Neural cell (in vitro differentiated cells): Measurements from ENCODE around the gene IFNA8. TPM values are rescaled to one million over a fixed set of nuclear protein-coding genes. Genes with fewer than 3 reads are reported as not detected.

Source experiments
- H2AFZ ChIP-seq: fragments of 200-600, 300-800 bp; sonication (generic), shearing (Covaris generic); 2 replicates; pipeline ENCODE4 v1.6.0; 2014; ENCODE audit warnings: low read depth, mild to moderate bottlenecking, antibody characterized with exemption, low read length, moderate library complexity
- H3F3A ChIP-seq: fragments of 200-600 bp; shearing (Covaris generic); 2 replicates; pipeline ENCODE4 v1.6.1; 2016; ENCODE audit warnings: mild to moderate bottlenecking, moderate library complexity, mixed read lengths, antibody characterized with exemption, low read length; ENCODE audit not compliant: insufficient read depth, poor library complexity, severe bottlenecking
- H3K27ac ChIP-seq: fragments of 200-600, 300-800 bp; sonication (generic), shearing (Covaris generic); 2 replicates; pipeline ENCODE4 v1.5.1; 2014; ENCODE audit warnings: mild to moderate bottlenecking, low read length, moderate library complexity
- H3K27me3 ChIP-seq: fragments of 300-800, 200-600 bp; sonication (generic), shearing (Covaris generic); 2 replicates; pipeline ENCODE4 v1.6.0; 2014; ENCODE audit warnings: mild to moderate bottlenecking, low read depth, low read length, moderate library complexity; ENCODE audit not compliant: insufficient read depth
- H3K36me3 ChIP-seq: fragments of 300-800, 200-600 bp; sonication (generic), shearing (Covaris generic); 2 replicates; pipeline ENCODE4 v1.5.1; 2014; ENCODE audit warnings: mild to moderate bottlenecking, antibody characterized with exemption, low read length, moderate library complexity; ENCODE audit not compliant: insufficient read depth
- H3K4me2 ChIP-seq: fragments of 300-800, 200-600 bp; sonication (generic), shearing (Covaris generic); 2 replicates; pipeline ENCODE4 v1.6.0; 2014; ENCODE audit warnings: mild to moderate bottlenecking, low read length
- H3K4me3 ChIP-seq: fragments of 300-800, 200-600 bp; sonication (generic), shearing (Covaris generic); 2 replicates; pipeline ENCODE4 v1.5.1; 2014; ENCODE audit warnings: mild to moderate bottlenecking, low read length, moderate library complexity
- H3K79me2 ChIP-seq: fragments of 200-600 bp; shearing (Covaris generic); replicated peaks from 2 replicates; pipeline ENCODE4 v1.6.0; 2014; ENCODE audit warnings: mild to moderate bottlenecking, low read length, moderate library complexity; ENCODE audit not compliant: insufficient read depth
- H3K9ac ChIP-seq: fragments of 300-800, 200-600 bp; sonication (generic), shearing (Covaris generic); 2 replicates; pipeline ENCODE4 v1.6.1; 2016; ENCODE audit warnings: mild to moderate bottlenecking, low read length, mixed read lengths
- H3K9me2 ChIP-seq: fragments of 200-600 bp; shearing (Covaris generic); 2 replicates; pipeline ENCODE4 v1.6.1; 2016; ENCODE audit warnings: mild to moderate bottlenecking, low read length, mixed read lengths; ENCODE audit not compliant: insufficient read depth
- H3K9me3 ChIP-seq: fragments of 200-600, 300-800 bp; sonication (generic), shearing (Covaris generic); 2 replicates; pipeline ENCODE4 v1.6.1; 2016; ENCODE audit warnings: mild to moderate bottlenecking, mixed run types, low read length, moderate library complexity, mixed read lengths
- H4K20me1 ChIP-seq: fragments of 200-600 bp; shearing (Covaris generic); 2 replicates; pipeline ENCODE4 v1.6.1; 2016; ENCODE audit warnings: mild to moderate bottlenecking, mixed run types; ENCODE audit not compliant: insufficient read depth
- CTCF ChIP-seq: fragments of 450-650 bp; IDR thresholded peaks from 2 replicates; pipeline ENCODE4 v1.5.1; 2014; ENCODE audit warnings: antibody characterized with exemption, mild to moderate bottlenecking, moderate library complexity; ENCODE audit not compliant: poor library complexity, severe bottlenecking
- EP300 ChIP-seq: fragments of 450-650 bp; conservative IDR thresholded peaks from 2 replicates; pipeline ENCODE4 v1.6.1; 2014; ENCODE audit warnings: antibody characterized with exemption, mild to moderate bottlenecking, moderate library complexity; ENCODE audit not compliant: poor library complexity, severe bottlenecking
- EZH2 ChIP-seq: fragments of 200-600, 300-800 bp; shearing (Covaris generic), sonication (generic); IDR thresholded peaks from 2 replicates; pipeline ENCODE4 v1.6.1; 2014; ENCODE audit warnings: antibody characterized with exemption, low read length, borderline replicate concordance, mild to moderate bottlenecking; ENCODE audit not compliant: insufficient read depth, poor library complexity, severe bottlenecking
- MXI1 ChIP-seq: fragments of 450-650 bp; conservative IDR thresholded peaks from 2 replicates; pipeline ENCODE4 v1.6.1; 2014; ENCODE audit warnings: antibody characterized with exemption, mild to moderate bottlenecking; ENCODE audit not compliant: poor library complexity, severe bottlenecking
- POLR2AphosphoS5 ChIP-seq: IDR thresholded peaks from 2 replicates; pipeline ENCODE4 v1.6.1; 2012
- RAD21 ChIP-seq: fragments of 450-650 bp; conservative IDR thresholded peaks from 2 replicates; pipeline ENCODE4 v1.6.1; 2014; ENCODE audit warnings: antibody characterized with exemption, mild to moderate bottlenecking, moderate library complexity
- REST ChIP-seq: IDR thresholded peaks from 2 replicates; pipeline ENCODE4 v1.6.1; 2012; ENCODE audit warnings: borderline replicate concordance
- SMC3 ChIP-seq: fragments of 450-650 bp; conservative IDR thresholded peaks from 2 replicates; pipeline ENCODE4 v1.6.1; 2014; ENCODE audit warnings: antibody characterized with exemption, mild to moderate bottlenecking, moderate library complexity; ENCODE audit not compliant: poor library complexity
- TAF1 ChIP-seq: IDR thresholded peaks from 2 replicates; pipeline ENCODE4 v1.6.1; 2012; ENCODE audit warnings: low read depth
- polyA plus RNA-seq: library from polyadenylated mRNA; depleted of rRNA; stranded (reverse); fragments of >200 nt; gene quantifications from 2 replicates; pipeline ENCODE4 v1.2.3, GENCODE V29; 2014

The IFNA8 gene
- polyA plus RNA-seq, 1 donor from 2014 or later, result not detected

- H3K4me3 ChIP-seq, result no peak overlapping the region
- H3K9ac ChIP-seq, result no peak overlapping the region
- TF ChIP-seq SMC3 (no peak), CTCF (no peak), TAF1 (no peak), MXI1 (no peak), POLR2AphosphoS5 (no peak), REST (no peak), EP300 (no peak)
- H4K20me1 ChIP-seq, result no peaks in the 10 kb centered on the region
- no peak overlapping the region for H2AFZ ChIP-seq
- no peaks in the 10 kb centered on the region for H3F3A ChIP-seq
- H3K4me2 ChIP-seq, result no peak overlapping the region
- H3K9me2 ChIP-seq, result no peaks in the 10 kb centered on the region
- no peaks in the 10 kb centered on the region for H3K9me3 ChIP-seq
- no peaks in the 10 kb centered on the region for H3K79me2 ChIP-seq
- no peak overlapping the region for H3K27ac ChIP-seq
- no peaks in the 10 kb centered on the region for H3K27me3 ChIP-seq
- no peaks in the 10 kb centered on the region for H3K36me3 ChIP-seq
Observed at GRCh38 chr9:21429191-21429590, 20.3 kb downstream of the IFNA8 start.

- H3K9me2 ChIP-seq, result no peaks in the 10 kb centered on the region
- H2AFZ ChIP-seq, result no peak overlapping the region
- no peaks in the 10 kb centered on the region for H4K20me1 ChIP-seq
- no peaks in the 10 kb centered on the region for H3K36me3 ChIP-seq
- no peaks in the 10 kb centered on the region for H3K9me3 ChIP-seq
- H3F3A ChIP-seq, result no peaks in the 10 kb centered on the region
- no peaks in the 10 kb centered on the region for H3K27me3 ChIP-seq
- no peak overlapping the region for H3K4me2 ChIP-seq
- TF ChIP-seq EP300 (no peak), SMC3 (no peak), REST (no peak), TAF1 (no peak), MXI1 (no peak), POLR2AphosphoS5 (no peak), CTCF (no peak), RAD21 (no peak), EZH2 (no peak)
- no peak overlapping the region for H3K27ac ChIP-seq
- no peaks in the 10 kb centered on the region for H3K79me2 ChIP-seq
- no peak overlapping the region for H3K4me3 ChIP-seq
- H3K9ac ChIP-seq, result no peak overlapping the region
Observed at GRCh38 chr9:21432672-21433425, 23.9 kb downstream of the IFNA8 start.
